HFF-Myc (cell line): ENCODE data around the gene FOXO3.

Experiments
- DNase-seq: peaks from one replicate; pipeline ENCODE4 v3.0.0-alpha.2; 2011; ENCODE audit warnings: low read depth; ENCODE audit errors: extremely low read depth
- H3K4me3 ChIP-seq: replicated peaks from 2 replicates; pipeline ENCODE4 v1.5.1; 2011; ENCODE audit warnings: low read depth, mild to moderate bottlenecking, control low read depth, low read length
- CTCF ChIP-seq: IDR thresholded peaks from 2 replicates; pipeline ENCODE4 v1.5.1; 2012; ENCODE audit warnings: mild to moderate bottlenecking, low read depth, low read length, control low read depth; ENCODE audit errors: missing control alignments

Gene FOXO3

DNA sequence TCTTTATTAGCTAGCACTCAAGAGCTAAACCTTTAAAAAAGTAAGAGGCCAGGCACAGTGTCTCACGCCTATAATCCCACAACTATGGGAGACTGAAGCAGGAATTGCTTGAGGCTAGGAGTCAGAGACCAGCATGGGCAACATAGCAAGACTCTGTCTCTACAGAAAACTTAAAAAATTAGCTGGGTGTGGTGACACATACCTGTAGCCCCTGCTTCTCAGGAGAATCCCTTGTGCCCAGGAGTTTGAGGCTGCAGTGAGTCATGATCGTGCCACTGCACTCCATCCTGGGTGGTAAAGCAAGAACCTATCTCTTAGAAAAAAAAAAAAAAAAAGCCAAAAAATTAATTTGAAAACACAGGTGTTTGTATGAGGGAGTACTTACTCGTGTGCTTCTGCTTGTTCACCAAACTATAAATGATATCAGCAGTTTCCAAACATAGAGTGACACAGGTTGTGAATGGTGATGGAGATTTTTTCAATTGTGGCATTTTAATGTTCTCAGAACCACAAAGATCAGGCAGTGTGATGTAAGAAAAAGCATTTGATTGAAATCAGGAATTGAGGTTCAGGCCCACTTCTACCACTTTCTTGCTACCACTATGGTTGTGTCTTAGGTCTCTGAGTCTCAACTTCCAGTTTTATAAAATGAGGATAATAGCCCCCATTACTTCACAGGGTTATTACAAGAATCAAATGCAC lies 104.9 kb downstream of the FOXO3 start:
- DNase-seq, result no peak
- H3K4me3 ChIP-seq, result no peak overlapping the region
- no peak for TF ChIP-seq CTCF

DNA sequence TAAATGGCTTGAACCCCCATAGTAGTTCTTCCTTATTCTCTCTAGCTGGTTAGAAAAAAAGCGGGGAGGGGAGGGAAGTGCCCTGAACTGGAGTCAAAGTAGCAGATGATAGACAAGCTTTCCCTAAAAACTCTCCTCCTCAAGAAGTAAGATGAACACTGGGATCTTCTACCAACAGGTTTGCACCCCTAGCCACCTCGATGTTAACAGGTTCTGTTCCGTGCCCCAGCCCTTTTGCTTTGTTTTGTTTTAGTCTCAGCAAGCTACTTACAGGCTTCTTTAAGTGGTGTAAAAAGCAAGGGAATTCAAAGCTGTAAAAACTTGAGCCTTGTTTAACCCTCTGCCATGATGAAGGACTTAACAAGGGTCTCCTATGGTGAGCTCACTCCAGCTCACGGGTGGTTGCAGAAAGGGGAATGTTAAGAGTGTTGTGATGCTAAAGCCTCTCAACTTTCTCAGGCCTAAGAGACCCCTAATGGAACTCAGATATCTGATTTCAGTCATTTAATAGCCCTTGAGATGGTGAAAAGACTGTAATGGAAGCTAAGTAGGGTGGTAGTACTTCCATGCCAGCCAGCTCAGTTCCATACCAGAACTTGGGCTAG lies 106.0 kb downstream of the FOXO3 start:
- H3K4me3 ChIP-seq, result no peak overlapping the region
- DNase-seq, result no peak
- TF ChIP-seq CTCF, result no peak

DNA sequence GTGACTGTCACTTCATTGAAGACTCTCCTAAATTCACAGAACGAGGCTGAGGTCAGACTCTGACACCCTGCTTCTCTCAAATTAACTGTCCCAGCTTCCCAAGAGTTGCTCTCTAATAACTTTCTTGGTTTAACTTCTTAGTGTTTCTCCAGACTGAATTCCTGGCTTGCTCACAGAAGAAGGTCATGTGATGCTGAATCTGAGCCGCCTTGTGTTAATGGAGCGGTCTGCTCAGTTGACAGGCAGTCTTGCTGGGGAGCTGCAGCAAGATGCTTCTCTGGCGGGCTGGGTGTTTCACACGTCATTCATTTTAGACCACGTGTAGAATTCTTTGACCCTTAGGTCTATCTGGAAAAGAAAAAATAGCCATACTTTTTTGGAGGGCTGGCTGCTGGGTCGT lies 107.3 kb downstream of the FOXO3 start:
- TF ChIP-seq CTCF, result no peak
- no peak overlapping the region for H3K4me3 ChIP-seq
- no peak for DNase-seq

- TF ChIP-seq CTCF, result no peak
- no peak for DNase-seq
- H3K4me3 ChIP-seq, result no peak overlapping the region
Measured at GRCh38 chr6:108669673-108670072, 109.0 kb downstream of the FOXO3 start.

DNA sequence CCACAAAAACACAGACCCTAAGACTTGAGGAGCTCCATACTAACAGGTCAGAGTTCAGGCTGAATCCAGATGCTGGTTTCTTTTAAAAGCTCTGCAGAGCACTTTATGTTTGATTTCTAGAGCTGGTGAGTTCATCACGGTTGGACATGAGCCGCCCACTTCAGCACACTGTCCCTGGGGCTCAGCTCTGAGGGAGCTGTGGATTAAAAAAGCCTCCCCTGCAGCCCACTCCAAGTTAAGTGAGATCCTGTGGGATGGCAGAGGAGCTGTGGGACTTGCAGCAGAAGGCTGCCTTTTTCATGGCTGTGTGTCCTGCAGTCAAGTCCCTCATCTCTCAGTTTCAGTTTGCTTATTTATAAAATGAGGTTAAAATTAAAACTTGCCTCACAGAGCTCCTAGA lies 110.5 kb downstream of the FOXO3 start:
- no peak overlapping the region for H3K4me3 ChIP-seq

DNA sequence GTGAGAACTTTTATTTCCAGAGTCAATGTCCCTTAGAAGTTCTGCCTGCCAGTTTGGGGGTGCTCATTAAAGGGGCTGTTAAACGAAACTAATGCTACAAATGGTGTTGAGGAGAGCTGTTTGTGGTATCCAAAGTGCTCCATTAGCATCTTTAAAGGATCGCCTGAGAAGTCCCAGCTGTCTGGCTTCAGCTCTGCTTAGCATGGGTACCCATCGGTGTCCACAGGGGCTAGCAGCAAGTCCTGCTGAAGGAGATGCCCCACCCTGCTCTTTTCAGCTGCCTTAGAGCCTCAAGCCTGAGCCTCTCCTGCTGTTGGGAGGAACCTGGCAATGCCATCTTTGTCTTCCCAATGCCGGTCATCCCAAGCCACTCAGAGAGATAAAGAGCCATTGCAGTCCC lies 111.1 kb downstream of the FOXO3 start:
- H3K4me3 ChIP-seq, result no peak overlapping the region
- TF ChIP-seq CTCF, result no peak
- no peak for DNase-seq

More for the DNA sequence above, 110.5 kb downstream of the FOXO3 start:
- no peak for TF ChIP-seq CTCF
- DNase-seq, result no peak
